Measurements from ENCODE around the gene ASMTL. TPM values are rescaled to one million over a fixed set of nuclear protein-coding genes. Genes with fewer than 3 reads are reported as not detected.
A peak's percentile ranks its signal among the peaks of the same experiment; 100 is the strongest.
"Not testable (repeated sequence)": the region's sequence is repeated elsewhere in the genome, so short reads cannot be mapped to it uniquely, and the experiment has no call there.

ASMTL gene, protein sequence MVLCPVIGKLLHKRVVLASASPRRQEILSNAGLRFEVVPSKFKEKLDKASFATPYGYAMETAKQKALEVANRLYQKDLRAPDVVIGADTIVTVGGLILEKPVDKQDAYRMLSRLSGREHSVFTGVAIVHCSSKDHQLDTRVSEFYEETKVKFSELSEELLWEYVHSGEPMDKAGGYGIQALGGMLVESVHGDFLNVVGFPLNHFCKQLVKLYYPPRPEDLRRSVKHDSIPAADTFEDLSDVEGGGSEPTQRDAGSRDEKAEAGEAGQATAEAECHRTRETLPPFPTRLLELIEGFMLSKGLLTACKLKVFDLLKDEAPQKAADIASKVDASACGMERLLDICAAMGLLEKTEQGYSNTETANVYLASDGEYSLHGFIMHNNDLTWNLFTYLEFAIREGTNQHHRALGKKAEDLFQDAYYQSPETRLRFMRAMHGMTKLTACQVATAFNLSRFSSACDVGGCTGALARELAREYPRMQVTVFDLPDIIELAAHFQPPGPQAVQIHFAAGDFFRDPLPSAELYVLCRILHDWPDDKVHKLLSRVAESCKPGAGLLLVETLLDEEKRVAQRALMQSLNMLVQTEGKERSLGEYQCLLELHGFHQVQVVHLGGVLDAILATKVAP
- polyA plus RNA-seq (ENCODE audit: insufficient read length in 4 of 4) = 10 to 100 TPM; 24.8 to 46.4 (median 40.4) TPM

- peak; percentile 96 to 99 (median 98) for DNase-seq (ENCODE audit: low read depth in 4 of 4, low spot score in 3 of 4)
Measured at GRCh38 chrX:1452516-1453394, at the start of gene ASMTL. TSS of gene ASMTL (minus strand) at chrX:1452909. CDS start at chrX:1452840, 69 bp downstream.

GRCh38 chrX:1502241-1502640 lies 49.5 kb upstream of the ASMTL start:
- DNase-seq (ENCODE audit: low read depth in 4 of 4, low spot score in 3 of 4) = no peak

DNA sequence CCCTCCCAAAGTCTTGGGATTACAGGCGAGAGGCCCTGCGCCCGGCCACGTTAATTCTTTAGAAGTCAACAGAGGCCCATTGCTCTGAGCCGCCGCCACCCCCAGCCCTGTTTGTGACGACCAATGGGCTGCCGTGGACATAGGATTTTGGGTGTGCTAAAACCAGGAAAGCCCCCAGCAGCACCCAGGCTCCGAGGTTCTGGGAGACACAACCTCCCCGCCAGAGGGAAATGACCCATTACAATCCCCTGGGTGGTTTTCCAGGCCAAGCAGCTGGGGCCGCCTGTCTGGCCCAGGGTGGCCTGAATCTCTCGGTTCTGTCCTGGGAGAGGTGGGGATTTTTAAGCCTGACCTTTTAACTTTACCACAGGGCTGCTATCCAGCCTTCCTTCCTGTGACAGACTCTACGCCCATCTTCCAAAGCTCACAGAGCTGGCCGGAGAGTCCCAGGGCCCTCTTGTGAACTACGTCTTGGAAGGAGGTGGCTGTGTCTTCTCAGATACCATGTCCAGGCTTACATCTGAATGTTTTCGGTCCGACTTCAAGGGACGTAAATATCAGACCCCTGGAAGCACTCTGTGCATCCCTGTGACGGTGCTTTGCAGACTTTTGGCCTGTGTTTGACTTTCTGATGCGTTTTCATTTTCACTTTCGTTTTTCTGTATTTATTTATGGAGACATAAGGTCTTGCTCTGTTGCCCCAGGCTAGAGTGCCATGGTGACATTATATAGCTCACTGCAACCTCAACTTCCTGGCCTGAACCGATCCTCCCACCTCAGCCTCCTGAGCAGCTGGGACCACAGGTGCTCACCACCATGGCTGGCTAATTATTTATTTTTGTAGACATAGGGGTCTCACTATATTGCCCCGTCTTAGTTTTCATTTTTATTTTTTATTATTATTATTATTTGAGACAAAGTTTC lies 48.3 kb upstream of the ASMTL start:
- no peak for DNase-seq (ENCODE audit: low read depth in 4 of 4, low spot score in 3 of 4)

DNA sequence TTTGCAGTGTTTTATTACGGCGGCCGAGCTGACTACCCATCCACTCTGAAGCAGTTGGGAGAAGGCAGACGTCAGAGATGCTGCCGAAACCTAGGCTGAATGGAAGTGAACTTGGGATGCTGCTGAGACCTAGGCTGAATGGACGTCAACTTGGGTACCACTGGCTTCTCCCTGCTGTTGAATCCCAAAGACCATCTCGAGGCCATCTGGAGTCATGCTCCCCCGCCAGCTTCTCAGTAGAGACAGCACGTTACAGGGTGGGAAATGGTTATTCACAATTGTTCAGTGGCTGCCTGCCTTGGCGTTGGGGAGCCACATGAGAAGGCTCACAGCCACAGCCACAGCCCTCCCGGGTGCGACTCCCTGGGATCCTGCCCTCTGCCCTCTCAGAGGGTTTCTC lies 43.4 kb upstream of the ASMTL start:
- DNase-seq (ENCODE audit: low read depth in 4 of 4, low spot score in 3 of 4) = no peak

- no peak for DNase-seq (ENCODE audit: low read depth in 4 of 4, low spot score in 3 of 4)
Measured at GRCh38 chrX:1493877-1494510, 41.3 kb upstream of the ASMTL start.

GRCh38 chrX:1493412-1493811 lies 40.7 kb upstream of the ASMTL start:
- no peak for DNase-seq (ENCODE audit: low read depth in 4 of 4, low spot score in 3 of 4)

DNA sequence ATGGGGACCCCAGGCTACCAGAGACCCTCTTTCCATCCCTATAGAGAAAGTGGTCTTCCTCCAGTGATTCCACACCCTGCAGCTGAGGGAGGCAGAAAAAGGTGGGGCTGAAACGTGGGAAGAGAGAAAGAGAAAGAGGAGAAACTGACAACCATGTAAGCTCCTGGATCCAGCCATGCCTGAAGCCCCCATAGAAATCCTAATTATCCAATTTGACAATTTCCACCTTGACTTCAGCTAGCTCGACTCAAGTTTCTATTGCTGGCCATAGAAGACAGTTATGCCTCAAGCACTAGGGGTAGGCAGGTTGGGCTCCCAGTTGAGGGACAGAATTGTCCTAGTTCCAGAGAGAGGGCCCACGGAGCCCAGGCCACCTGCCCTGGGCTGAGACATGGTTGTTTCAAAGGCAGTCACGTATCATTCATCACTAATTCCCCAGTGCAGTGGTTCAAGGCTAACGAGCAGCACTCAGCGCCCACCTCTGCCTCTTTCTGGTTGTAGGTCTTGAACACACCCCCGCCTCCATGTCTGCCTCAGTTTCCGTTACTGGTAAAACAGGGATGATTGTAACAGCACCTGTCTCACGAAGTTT lies 39.8 kb upstream of the ASMTL start:
- no peak for DNase-seq (ENCODE audit: low read depth in 4 of 4, low spot score in 3 of 4)

DNA sequence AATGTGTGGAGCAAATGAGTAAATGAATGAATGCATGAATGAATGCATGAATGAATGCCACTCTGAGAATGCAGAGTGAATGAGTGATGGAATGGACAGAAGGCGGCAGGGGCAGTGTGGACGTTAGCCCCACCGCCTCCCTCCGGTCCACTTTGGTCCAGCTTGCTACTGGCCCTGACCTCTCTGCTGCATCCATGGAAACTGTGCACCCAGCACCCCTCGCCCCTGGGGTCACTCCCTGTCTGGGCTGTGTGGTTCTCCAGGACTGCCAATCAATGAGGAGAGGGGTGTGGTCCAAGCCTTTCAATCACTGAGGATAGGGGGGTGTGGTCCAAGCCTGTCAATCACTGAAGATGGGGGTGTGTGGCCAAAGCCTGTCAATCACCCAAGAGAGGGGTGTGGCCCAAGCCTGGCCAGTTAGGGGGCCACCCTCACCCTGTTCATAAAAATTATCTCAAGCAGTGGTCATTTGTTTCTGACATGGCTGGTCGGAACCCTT lies 39.2 kb upstream of the ASMTL start:
- DNase-seq (ENCODE audit: low read depth in 4 of 4, low spot score in 3 of 4) = no peak

GRCh38 chrX:1491248-1491647 lies 38.5 kb upstream of the ASMTL start:
- not testable (repeated sequence) for DNase-seq (ENCODE audit: low read depth in 4 of 4, low spot score in 3 of 4)

- not testable (repeated sequence) for DNase-seq (ENCODE audit: low read depth in 4 of 4, low spot score in 3 of 4)
Measured at GRCh38 chrX:1490723-1491122, 38.0 kb upstream of the ASMTL start.

- not testable (repeated sequence) for DNase-seq (ENCODE audit: low read depth in 4 of 4, low spot score in 3 of 4)
Measured at GRCh38 chrX:1489354-1489753, 36.6 kb upstream of the ASMTL start.

DNA sequence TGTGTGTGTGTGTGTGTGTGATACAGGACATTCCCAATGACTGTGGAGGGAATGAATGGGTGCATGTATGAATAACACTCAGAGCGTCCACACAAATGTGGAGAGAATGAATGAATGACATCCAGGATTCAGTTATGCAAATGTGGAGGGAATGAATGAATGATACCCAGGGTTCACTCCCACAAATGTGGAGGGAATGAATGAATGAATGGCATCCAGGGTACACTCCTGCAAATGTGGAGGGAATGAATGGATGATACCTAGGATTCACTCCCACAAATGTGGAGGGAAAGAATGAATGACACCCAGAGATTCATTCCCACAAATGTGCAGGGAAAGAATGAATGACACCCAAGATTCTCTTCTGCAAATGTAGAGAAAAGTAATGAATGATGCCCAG lies 36.0 kb upstream of the ASMTL start:
- DNase-seq (ENCODE audit: low read depth in 4 of 4, low spot score in 3 of 4) = no peak

DNA sequence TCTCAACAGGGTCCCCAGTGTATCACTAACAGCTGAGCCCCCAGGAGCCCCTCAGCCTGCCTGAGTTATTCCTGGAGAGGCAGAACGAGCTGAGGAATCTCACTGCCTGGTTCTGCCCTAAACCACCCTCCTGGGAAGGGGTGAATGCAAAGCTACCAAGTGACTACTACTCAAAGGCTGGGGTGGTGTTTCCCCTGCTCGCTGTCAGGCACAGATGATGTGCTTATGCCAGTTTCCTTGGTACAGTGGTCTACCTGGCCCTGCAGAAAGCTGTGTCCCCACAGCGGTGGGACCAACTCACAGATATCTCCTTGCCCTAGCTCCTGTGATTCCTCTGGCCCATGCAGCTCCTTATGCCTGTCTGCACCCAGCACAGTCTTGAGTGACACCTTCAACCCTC lies 35.4 kb upstream of the ASMTL start:
- no peak for DNase-seq (ENCODE audit: low read depth in 4 of 4, low spot score in 3 of 4)

- no peak for DNase-seq (ENCODE audit: low read depth in 4 of 4, low spot score in 3 of 4)
Measured at GRCh38 chrX:1487401-1487800, 34.7 kb upstream of the ASMTL start.

DNA sequence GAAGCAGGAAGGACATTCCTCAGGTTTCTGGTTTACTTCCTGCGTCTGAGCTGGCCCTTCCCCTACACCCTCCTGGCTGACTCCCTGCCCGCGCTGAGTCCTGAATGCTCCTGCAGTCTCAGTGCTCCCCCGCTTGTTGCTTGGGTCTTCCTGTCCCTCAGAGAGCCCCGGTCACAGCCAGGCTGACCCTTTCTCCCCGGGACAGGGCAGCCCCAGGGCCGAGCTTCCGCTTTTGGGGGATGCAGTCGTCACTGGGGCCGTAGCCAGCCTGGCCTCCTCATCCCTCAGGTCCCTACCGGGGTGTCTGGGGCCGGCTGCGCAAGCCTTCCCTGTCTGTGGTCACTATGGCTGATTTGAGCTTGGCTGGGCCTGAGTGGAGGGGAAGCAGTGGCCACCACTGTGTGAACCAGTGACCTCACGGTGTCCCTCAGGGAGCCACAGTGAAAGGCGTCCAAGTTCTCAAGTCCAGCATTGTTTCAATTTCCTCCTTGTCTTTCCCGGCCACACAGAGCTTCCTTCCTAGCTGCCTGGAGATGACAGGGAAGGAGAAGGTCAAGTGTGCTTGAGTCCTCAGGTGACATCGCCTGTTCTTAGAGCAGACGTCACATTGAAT lies 34.1 kb upstream of the ASMTL start:
- peak in 1 of 4 donors; percentile 22 for DNase-seq (ENCODE audit: low read depth in 4 of 4, low spot score in 3 of 4)

- no peak for DNase-seq (ENCODE audit: low read depth in 4 of 4, low spot score in 3 of 4)
Measured at GRCh38 chrX:1486177-1486576, 33.5 kb upstream of the ASMTL start.

DNA sequence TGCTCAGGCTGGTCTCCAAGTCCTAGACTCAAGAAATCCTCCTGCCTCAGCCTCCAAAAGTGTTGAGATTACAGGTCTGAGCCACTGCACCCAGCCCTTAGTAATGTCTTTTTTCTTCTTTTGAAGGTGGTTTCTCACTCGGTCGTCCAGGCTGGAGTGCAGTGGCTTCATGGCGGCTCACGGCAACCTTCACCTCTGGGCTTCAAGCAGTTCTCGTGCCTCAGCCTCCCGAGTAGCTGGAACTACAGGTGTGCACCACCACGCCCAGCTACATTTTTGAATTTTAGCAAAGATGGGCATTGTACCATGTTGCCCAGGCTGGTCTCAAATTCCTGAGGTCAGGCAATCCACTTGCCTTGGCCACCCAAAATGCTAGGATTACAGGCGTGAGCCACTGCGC lies 32.3 kb upstream of the ASMTL start:
- no peak for DNase-seq (ENCODE audit: low read depth in 4 of 4, low spot score in 3 of 4)

DNA sequence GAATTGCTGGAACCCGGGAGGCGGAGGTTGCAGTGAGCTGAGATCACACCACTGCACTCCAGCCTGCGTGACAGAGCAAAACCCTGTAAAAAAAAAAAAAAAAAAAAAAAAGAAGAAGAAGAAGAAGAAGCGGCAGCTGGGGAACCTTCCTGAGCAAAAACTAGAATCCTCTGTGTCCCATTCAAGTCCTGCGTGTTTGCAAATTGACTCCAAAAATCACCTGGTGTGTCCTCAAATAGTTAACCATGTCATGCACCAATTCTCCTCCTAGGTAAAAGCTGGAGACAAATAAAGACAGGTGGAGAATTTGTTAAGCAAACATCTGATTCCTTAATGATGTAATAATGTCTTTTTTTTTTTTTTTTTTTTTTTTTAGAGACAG lies 31.9 kb upstream of the ASMTL start:
- DNase-seq (ENCODE audit: low read depth in 4 of 4, low spot score in 3 of 4) = no peak
